ELF-1 (cell line): ENCODE results near the gene PPP3CA.

ENCODE experiments used
- DNase-seq: peaks from one replicate; pipeline ENCODE4 v3.0.0-alpha.2; 2016; ENCODE audit warnings: low read depth, low spot score

PPP3CA gene

DNA sequence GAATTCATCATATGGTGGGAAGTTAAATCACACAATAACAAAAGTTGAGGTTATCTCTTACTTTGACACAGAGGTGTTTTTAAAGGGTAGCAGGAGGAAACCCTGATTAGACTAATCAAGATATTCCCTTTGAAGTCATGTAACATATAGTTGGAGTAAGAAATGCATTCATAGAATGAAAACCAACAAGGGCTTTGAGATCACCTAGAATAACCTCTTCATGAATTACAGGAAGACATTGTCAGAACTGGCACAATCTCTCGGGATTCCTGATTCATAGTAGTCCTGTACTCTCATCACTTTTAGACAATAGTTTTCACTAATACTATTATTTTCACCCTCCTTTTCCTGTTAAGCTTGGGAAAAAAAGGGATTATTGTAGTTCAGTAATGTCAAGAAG is 170.2 kb downstream of the PPP3CA start:
- no peak for DNase-seq

DNA sequence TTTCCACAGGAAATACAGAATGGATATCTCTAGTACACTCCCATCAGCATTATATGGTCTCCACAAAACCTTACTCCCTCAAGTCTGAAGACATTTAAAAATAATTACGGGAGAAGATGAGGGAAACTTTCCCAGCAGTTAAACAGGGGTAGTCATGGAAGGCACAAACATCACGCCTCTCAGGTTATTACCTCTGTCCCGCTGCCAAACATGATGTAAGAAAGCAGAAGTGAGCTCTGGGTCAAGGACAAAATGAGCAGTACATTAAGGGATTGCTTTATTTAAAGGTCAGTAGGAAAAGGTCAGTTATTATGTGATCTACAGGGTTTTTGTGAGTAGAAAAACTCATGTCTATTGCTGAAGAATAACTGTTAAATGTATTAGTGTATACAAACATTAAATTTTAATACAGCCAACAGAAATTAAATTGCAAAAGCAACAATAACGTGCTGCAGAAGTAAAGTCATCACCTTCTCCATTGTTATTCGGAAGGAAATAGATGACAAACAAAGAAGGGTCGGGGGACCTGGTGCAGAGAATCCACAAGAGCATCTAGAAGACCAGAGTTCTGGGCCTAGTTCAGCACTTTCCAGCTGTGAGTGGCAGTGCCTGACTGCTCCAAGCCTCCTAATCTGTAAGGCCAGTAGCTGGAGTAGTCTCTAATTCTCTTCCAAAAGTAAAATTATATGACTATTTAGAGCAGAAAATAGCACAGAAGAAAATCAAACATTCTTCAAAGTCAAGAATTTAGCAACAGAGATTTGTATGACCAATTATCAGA is 171.2 kb downstream of the PPP3CA start:
- no peak for DNase-seq

GRCh38 chr4:101174679-101175345 is 172.5 kb downstream of the PPP3CA start:
- DNase-seq, result no peak

- no peak for DNase-seq
Measured at GRCh38 chr4:101172369-101172768, 175.0 kb downstream of the PPP3CA start.

DNA sequence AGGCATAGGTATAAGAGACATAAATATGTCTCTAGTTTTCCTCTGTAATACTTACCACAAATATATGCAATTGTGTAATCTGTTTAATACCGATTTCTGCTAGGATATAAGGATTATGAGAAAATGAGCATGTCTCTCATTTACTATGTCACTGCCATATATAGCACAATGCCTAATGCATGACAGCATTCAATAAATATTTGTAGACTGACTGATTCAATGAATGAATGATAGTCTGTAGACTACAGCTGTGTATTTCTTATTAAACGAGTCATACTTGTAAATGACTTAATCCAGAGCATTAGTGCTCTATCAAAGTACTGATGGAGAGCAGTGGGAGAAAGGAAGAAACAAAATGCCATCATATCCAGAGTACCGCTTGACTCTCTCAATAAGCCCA is 175.6 kb downstream of the PPP3CA start:
- no peak for DNase-seq

GRCh38 chr4:101169044-101170014 is 178.0 kb downstream of the PPP3CA start:
- peak; percentile 66 for DNase-seq

DNA sequence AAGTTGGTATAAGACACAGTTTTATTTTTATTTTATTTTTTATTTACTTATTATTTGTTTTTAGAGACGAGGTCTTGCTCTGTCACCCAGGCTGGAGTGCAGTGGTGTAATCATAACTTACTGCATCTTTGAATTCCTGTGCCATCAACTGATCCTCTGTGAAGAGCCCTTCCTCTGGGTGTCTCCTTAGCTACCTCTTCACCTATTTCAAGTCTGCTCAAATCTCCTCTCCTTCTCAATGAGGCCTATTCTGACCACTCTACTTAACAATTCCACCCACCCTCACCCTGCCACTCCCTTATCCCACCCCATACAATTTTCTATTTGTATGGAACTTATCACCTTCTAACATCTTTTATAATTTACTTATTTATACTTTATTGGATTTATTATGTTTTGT is 183.4 kb downstream of the PPP3CA start:
- no peak for DNase-seq

DNA sequence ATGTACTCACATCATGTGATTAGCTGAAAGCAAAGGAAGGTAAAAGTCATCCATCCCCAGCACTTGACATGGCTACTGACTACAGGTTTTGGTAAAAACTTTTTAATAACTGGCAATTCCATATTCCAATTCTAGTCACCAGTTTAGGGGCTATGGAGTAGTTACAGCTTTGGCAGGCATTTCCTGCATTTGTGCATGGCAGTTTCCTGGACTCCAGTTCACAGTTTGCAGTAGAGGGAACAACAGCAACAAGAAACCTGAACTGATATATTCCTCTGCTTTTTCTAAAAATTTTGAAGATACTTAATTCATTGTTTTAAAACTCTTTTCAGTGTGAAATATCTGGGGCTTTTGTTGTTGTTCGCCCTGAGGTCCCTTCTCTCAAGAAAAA is 184.3 kb downstream of the PPP3CA start:
- DNase-seq, result no peak

GRCh38 chr4:101160792-101161592 is 186.3 kb downstream of the PPP3CA start:
- no peak for DNase-seq

DNA sequence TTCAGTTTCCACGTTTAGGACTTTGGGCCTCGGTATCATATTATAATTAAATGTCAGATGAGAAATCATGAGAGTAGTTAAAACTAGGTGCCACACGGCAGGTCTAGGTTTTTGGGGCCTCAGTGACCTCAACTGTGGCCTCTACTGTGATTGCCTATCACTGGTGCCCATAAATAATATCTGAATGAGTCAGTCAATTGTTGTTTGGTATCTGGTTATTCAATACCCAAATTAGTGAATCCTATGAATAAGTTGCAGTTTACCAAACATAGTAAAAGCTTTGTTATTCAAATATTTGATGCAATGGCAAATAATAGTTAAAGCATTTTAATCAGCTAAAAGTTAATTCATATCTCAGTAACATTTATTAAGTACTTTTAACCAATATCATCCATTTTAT is 188.8 kb downstream of the PPP3CA start:
- no peak for DNase-seq

DNA sequence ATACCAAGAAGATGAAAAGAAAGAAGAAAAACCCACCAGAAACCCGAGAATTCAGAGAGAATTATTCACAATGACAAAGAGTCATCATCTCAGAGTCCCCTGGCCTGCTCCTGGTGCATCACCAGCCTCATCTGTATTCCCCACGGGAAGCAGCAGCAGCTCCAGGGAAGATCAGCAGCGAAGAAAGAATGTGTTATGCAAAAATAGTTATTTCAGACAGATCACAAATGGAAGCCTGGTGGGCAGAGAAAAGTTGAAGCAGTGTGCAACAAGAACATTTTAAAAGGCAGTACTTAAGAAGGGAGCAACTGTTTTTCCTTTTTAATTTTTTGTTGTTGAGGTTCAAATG is 189.2 kb downstream of the PPP3CA start:
- no peak for DNase-seq

- DNase-seq, result no peak
Measured at GRCh38 chr4:101157415-101158133, 189.8 kb downstream of the PPP3CA start.

DNA sequence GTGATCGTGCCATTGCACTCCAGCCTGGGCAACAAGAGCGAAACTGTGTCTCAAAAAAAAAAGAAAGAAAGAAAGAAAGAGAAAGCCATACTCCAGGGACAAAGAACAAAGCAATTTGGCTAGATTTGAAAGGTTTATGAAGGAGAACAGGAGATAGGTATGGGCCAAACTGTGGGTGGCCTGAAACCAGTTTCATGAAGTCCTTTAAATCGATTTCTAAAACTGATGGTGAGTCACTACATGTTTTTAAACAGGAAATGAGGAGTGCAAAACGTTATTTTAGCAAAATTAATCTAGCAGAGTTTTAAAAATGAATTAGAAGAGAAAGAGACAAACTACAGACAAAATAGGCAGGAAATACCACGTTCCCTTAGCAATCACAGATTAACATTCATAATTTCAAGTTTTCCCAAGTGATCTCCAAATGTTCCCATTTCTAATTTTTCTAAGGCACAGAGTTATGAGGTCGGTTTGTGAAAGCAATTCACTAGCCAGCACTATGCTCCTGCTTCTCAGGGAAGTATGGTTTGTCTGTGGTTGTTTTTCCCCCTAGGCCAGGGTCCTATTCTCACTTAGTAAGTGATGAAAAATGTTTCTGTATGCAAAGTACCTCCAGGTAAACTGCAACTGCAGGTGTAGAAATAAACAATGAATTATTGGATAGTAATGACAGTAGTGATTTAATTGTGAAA is 190.6 kb downstream of the PPP3CA start:
- no peak for DNase-seq

DNA sequence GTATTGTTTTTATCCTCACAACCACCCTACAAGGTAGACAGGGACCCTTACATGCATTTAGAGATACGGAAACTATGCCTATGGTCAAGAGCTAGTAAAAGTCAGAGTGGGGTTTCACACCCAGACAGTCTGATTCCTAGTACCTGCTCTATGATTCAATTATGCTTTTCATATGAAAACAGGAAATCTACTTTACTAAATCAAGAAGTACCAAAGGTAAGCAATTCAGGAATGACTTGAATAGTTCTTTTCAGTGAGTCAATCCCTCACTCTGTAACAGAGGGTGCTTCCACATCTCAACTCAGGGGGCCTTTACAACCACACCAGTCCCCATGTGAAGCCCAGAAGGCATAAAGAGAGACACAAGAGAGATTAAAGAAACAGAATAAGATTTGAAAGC is 191.4 kb downstream of the PPP3CA start:
- no peak for DNase-seq

- DNase-seq, result peak; percentile 54
Measured at GRCh38 chr4:101155368-101155767, 192.0 kb downstream of the PPP3CA start.

- DNase-seq, result no peak
Measured at GRCh38 chr4:101153653-101154052, 193.7 kb downstream of the PPP3CA start.

- no peak for DNase-seq
Measured at GRCh38 chr4:101152521-101152920, 194.8 kb downstream of the PPP3CA start.

GRCh38 chr4:101148551-101148950 is 198.8 kb downstream of the PPP3CA start:
- DNase-seq, result no peak

- DNase-seq, result no peak
Measured at GRCh38 chr4:101147283-101147682, 200.0 kb downstream of the PPP3CA start.

GRCh38 chr4:101145021-101145420 is 202.3 kb downstream of the PPP3CA start:
- DNase-seq, result no peak
